EH (cell line): ENCODE measurements around the gene AURKAIP1.
"Not testable (repeated sequence)": the region's sequence is repeated elsewhere in the genome, so short reads cannot be mapped to it uniquely, and the experiment has no call there.

ENCODE experiments used
- DNase-seq: peaks from one replicate; pipeline ENCODE4 v3.0.0-alpha.2; 2015; ENCODE audit warnings: low read depth

The AURKAIP1 gene

DNA sequence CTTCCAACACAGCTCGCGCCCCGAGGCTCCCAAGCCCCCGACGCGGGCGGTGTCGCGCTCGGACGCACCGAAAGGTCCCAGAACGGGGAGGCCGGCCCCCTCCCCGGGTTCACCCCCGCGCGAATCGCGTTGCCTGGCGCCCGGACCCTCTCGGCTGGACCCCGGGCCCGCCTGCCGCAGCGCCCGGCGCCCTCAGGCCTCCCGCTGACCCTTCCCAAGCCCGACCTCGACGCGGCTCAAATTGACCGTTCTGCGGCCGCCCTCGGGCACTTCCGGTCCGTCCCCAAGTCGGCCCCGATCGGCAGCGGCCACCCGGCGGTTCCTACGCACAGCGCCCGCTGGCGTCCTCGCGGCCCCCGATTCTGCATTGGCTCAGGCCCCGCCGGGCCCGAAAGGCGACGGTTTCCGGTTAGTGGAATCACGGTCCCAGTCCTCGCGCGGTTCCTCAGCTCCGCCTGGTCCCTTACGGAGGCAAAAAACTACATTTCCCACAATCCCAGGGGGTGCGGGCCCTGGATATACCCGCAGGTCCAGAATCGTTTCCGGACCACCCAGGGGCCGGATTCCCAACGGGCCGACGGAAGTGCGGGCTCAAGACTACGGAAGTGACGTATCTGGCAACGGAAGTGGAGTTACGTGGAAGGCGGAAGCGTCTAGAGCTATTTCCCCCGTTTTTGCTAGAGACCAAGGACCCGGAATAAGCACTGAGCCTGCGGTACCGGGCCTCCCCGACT, at the start of gene AURKAIP1:
Gene AURKAIP1, minus strand, starts transcription at position 279 of the 734 bp plus-strand sequence. CDS start 451 bp downstream, outside the sequence.
- DNase-seq, result peak; percentile 100

DNA sequence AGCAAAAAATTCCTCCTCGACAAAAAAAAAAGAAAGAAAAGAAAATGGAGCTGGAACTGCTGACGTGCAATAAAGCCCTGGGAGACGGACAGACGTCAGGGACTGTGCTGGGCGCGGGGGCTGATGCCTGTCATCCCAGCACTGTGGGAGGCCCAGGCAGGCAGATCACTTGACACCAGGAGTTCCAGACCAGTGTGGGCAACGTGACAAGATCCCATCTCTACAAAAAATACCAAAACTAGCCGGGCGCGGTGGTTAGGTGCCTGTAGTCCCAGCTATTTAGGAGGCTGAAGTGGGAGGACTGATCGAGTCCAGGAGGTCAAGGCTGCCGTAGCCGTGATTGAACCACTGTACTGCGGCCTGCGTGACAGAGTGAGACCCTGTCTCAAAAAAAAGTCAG, 49.7 kb upstream of the AURKAIP1 start:
- DNase-seq, result no peak

DNA sequence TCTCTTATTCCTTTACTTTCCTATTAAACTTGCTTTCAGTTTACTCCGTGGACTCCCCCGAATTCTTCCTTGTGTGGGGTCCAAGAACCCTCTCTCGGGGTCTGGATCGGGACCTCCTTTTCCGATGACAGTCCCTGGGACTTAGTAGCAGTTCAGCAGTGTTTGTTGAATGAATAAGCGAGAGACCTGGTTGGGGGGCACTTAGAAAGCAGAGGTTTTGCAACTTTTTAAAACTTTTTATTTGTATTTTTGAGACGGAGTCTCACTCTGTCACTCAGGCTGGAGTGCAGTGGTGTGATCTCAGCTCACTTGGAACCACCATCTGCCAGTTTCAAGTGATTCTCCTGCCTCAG, 48.2 kb upstream of the AURKAIP1 start:
- DNase-seq, result no peak

DNA sequence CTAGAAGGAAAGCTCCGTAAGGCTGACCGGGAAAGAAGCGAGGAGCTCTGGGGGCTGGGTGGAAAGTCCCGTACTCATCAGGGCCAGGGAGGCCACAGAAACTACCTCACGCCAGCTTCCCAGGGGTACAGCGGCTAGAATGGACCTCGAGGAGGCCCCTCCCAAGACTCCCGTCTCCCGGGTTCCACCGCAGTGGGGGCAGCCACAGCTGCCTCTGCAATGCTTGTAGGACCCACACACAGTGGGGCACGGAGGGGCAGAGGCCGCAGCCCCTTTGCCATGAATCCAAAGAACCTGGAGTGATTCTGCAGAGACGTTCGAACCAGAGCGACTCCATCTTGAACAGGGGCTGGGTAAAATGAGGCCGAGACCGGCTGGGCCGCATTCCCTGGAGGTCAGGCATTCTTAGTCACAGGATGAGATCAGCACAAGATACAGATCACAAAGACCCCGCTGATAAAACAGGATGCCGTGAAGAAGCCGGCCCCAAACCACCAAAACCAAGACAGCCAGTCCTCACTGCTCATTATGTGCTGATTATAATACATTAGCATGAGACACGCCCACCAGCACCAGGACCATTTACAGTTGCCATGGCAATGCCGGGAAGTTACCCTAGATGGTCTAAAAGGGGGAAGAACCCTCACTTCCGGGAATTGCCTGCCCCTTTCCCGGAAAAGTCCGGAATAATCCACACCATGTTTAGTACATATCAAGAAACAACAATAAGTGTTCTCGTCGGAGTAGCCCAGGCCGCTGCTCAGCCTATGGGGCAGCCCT, 47.6 kb upstream of the AURKAIP1 start:
- DNase-seq, result peak; percentile 70

DNA sequence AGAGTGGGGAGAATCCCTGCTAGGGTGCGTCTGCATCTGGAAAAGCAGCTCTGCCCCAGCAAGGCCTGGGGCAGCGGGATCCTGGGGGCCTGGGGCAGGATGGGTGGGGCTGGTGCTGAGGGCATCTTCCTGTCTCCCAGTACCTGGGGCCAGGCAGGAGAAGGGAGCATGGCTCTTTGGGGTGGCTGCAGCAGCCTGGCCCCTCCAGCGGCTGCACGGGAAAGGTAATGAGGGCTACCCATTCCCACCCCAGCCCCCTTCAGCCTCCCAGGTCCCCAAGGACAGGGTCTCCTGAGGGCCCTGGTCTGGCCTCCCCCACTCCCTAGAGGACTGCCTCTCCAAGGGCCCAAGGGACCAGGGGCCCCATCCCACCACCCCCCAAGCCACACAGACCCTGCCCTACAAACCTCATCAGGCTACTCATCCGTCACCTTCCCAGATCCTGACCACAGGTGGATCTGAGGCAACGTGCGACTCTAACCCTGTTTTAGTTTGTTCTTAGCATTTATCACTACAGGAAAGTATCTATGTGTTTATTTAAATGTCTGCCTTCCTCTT, 47.0 kb upstream of the AURKAIP1 start:
- no peak for DNase-seq

DNA sequence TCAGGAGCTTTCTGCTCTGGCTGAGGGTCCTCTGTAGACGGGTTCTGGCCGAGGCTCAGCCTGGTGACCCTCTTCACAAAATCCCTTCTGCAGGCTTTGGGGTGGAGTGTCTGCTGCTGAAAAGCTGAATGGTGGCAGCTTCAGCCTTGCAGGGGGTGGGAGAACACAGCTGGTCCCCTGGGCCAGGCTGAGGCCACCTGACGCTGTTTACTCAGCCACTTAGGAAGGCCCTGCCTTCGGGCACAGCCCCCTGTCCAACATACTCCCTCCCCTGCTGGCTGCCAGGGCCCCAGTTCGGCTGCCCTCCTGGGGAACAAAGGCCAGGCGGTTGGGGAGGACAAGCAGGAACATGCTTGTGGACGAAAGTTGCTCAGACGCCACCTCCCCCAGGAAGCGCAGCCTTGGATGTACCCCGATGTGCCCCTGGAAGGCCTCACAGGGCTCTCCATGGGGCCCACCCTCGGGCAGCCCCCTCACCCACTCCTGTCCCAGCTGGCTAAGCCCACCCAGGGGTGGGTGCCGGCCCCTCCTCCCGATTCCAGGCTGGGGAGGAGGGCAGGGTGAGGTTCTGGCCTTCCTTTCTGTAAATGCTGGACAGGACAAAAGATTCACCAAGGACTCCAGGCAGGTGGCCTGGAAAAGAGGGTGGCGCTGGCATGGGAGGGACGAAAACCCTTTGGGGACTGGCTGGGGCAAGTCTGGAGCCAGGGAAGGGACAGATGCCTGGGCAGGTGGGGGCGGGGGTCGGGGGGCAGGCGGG, 46.3 kb upstream of the AURKAIP1 start, which contains the start of gene ANKRD65:
Gene ANKRD65, minus strand, starts transcription at position 130 of the 760 bp plus-strand sequence. CDS start 271 bp downstream, outside the sequence.
- DNase-seq, result no peak

DNA sequence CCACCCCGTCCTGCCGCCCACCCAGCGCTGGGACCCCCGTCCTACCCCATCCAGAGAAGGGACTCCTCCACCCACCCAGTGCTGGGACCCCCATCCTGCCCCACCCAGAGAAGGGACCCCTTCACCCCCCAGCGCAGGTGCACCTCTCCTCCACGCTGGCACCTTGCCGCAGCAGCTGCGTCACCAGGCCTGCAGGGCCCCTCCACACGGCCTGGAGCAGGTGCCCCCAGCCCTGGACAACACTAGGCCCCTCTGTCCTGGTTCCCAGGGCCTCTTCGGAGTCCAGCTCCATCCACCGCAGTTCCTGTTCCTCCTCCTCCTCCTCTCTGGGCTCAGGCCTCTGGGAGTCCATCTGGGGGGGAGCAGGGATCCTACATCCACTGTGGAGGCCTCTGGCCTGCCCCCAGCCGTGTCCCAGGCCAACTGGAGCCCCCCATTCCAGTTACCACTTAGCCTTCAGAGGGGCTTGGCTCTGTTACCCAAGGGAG, 45.7 kb upstream of the AURKAIP1 start:
- DNase-seq, result no peak

DNA sequence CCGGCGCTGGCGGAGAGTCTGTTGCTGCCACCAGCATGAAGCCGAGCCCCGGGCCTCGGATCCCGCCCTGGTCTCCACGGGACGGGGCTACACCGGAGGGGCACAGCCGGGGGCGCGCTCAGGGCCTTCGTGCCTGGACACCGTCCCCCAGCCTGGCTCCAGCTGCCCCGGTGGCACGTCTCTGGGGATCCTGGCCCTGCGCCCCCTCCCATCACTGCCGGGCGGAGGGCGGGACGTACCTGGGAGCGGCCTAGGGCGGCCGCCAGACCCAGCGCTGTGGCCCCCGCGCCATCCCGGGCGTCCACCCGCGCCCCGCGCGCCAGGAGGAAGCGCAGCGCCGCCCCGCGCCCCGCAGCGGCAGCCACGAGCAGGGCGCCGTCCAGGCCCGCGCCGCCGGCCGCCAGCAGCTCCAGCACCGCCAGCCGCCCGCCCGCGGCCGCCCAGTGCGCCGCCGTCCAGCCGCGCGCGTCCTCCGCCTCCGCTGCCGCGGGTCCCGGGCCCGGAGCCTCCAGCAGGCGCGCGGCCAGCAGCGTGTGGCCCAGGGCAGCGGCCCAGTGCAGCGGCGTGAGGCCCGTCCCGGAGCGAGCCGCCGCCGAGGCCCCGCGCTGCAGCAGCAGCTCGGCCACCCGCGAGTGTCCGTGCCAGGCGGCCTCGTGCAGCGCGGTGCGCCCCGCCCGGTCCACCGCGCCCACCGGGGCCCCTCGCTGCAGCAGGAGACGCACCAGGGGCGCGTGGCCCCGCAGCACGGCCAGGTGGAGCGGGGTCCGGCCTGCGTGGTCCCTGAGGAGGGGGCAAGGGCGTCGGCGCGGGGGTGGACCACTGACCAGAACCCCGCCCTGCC, 45.0 kb upstream of the AURKAIP1 start:
- peak; percentile 17 for DNase-seq

DNA sequence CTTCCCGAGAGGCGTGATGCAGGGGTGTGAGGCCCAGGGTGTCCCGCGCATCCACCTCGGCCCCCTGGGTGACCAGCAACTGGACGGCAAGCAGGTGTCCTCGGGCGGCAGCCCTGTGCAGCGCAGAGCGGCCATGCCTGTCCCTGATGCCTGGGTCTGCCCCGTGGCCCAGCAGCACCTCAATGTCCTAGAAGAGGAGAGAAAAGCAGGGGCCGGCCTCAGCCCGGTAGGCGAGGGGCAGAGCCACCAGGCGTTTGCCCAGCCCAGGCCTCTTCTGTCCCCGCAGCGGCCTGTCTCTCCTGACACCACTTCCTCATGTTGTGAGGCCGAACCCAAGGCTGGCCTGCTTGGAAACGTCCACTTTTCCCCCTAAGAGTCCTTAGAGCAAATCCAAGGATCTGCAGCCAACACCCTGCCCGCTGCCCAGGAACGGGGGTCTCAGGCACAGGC, 44.4 kb upstream of the AURKAIP1 start:
- no peak for DNase-seq

DNA sequence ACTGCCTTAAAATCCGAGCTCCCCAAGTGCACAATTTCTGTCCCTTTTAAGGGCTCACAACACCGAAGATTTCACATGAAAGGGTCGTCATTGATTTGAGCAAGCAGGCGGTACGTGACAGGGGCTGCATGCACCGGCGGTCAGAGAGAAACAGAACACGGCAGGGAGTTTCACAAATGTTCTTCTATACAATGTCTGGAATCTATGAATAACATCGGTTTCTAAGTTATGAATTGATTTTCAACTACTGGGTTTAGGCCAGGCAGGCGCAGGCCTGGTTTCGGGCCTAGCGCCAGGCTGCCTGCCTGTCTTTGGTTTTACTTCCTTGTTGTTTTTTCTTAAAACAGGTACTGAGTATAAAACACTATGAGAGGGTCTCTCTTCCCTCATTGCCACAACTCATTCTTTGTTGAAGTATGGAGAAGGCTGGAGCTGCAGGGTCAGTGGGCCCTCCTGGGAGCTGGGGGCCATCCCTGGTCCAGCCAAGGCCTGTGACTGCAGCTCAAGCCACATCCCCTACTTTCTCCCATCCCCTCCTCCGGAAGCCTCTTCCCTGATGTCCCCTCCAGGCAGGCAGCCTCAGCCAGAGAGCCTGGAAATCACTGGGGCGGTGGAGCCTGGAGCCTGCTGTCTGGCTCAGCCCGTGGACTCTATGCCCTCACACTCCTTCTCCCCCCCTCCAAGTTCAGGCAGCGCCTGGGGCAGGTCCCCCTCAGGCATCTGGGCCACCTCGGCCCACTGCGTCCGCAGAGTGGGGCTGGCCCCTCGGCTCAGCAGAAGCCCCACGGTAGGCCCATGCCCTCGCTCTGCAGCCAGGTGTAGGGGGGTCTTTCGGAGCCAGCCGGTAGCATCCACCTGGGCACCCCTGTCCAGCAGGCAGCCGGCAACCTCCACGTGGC, 43.7 kb upstream of the AURKAIP1 start:
- no peak for DNase-seq

DNA sequence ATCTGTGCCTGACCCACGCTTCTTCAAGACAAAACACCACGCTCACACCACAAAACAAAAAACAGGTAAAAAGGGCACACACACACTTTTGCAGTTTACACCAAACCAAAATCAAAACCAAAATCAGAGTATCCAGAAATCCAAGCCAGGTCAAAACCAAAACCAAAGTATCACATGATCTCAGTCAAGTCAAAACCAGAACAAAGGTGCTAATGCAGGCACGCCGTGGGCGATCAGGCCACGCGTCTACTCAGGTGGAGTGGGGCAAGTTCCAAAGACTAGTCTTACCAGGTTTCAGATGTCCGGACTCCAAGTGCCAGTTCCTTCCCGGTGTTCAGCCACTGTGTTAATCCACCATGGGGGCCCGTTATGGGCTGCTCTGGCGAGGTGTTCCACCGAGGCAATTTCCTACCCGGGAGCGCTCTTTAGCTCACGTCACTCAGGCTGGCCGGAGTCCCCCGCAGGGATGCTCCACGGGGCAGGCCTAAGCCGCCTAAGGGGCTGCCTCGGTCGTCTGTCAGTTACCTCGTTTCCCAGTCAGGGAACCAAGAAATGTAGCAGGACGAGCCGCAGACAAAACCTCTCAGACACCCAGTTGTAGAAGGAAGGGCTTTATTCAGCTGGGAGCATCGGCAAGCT, 42.9 kb upstream of the AURKAIP1 start:
- not testable (repeated sequence) for DNase-seq

DNA sequence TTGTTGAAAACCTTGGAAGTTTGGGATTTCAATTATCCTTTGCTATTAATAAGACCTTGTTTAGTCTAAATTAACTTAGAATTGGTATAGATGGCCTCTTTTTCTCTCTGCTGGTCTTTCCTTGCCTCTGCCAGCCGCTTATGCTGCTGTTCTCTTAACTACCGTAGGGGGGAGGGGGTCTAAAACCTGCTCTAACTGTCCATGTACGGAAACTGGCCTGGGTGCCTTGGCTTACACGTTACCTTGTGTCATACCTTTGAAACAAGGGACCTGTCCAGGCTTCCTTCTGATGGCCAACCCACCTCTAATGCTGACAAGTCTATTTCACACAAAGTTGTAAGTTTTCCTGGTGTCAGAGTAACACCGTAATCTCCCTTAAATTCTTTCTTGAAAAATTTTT, 42.4 kb upstream of the AURKAIP1 start:
- DNase-seq, result not testable (repeated sequence)

DNA sequence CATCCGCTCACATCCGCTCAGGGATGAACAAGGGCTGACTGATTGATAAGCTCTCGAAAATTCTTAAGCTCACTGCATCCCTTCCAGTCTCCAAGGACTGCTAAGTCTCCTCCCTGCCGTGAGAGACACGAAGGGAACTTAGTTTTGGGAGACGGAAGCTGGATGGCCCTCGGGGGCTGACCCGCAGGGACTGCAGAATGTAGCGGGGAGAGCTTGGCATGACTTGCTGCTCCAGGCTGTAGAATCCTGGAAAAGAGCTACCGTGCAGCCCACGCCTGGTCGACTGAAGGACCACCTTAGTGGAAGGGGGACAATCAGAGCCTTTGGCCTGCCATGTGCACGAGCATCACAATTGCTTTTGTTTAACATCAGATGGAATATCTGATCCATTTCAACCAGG, 40.7 kb upstream of the AURKAIP1 start:
- DNase-seq, result no peak

DNA sequence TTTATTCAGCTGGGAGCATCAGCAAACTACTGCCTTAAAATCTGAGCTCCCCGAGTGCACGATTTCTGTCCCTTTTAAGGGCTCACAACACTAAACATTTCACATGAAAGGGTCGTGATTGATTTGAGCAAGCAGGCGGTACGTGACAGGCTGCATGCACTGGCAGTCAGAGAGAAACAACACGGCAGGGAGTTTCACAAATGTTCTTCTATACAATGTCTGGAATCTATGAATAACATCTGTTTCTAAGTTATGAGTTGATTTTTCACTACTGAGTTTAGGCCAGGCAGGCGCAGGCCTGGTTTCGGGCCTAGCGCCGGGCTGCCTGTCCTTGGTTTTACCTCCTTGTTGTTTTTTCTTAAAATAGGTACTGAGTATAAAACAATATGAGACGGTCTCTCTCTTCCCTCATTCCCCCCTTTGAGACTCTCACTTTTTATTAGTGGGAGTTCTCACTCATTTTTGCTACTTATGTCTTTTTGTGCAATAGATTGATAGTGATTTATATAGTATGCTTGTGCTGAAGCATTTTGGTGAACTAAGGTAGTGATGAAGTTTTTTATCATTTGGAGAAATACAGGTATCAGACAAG, 37.4 kb upstream of the AURKAIP1 start:
- DNase-seq, result not testable (repeated sequence)

DNA sequence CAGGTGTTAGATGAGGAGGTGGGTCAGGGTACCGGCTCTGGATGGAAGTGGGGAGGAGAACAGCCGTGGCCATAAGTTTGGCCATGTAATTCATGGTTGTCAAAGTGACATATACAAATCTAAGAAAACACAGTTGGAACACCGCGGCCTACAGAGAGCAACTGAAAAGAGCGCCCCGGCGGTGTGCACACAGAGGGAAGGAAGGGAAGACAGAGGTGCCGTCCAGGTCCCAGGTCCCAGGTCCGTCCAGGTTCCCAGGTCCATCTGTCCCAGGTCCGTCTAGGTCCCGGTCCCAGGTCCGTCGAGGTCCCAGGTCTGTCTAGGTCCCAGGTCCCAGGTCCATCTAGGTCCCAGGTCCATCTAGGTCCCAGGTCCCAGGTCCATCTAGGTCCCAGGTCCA, 36.6 kb upstream of the AURKAIP1 start:
- DNase-seq, result no peak

DNA sequence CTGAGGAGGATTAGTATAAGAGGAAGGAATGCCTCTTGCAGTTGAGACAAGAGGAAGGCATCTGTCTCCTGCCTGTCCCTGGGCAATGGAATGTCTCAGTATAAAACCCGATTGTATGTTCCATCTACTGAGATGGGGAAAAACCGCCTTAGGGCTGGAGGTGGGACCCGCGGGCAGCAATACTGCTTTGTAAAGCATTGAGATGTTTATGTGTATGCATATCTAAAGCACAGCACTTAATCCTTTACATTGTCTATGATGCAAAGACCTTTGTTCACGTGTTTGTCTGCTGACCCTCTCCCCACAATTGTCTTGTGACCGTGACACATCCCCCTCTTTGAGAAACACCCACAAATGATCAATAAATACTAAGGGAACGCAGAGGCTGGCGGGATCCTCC, 35.2 kb upstream of the AURKAIP1 start:
- DNase-seq, result not testable (repeated sequence)

DNA sequence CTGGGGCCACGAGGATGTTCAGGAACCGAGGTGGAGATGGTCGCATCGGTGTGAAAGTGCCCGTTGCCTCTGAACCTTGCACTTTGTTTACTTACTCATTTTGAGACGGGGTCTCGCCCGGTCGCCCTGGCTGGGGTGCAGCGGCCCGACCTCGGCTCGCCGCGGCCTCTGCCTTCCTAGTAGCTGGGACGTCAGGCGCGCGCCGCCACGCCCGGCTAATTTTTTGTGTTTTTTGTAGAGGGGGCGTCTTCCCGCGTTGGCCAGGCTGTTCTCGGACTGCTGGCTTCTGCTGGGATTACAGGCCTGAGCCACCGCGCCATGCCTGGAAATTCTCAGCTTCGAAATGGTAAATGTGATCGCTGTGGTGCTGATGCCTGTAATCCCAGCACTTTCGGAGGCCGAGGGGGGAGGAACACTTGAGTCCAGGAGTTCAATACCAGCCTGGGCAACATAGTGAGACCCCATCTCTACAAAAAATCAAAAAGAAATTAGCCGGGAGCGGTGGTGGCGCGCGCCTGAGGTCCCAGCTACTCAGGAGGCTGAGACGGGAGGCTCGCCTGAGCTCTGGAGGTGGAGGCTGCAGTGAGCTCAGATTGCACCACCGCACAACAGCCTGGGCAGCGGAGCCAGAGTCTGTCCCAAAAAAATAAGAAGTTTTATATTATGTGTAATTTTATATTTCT, 32.8 kb upstream of the AURKAIP1 start:
- DNase-seq, result peak; percentile 49

DNA sequence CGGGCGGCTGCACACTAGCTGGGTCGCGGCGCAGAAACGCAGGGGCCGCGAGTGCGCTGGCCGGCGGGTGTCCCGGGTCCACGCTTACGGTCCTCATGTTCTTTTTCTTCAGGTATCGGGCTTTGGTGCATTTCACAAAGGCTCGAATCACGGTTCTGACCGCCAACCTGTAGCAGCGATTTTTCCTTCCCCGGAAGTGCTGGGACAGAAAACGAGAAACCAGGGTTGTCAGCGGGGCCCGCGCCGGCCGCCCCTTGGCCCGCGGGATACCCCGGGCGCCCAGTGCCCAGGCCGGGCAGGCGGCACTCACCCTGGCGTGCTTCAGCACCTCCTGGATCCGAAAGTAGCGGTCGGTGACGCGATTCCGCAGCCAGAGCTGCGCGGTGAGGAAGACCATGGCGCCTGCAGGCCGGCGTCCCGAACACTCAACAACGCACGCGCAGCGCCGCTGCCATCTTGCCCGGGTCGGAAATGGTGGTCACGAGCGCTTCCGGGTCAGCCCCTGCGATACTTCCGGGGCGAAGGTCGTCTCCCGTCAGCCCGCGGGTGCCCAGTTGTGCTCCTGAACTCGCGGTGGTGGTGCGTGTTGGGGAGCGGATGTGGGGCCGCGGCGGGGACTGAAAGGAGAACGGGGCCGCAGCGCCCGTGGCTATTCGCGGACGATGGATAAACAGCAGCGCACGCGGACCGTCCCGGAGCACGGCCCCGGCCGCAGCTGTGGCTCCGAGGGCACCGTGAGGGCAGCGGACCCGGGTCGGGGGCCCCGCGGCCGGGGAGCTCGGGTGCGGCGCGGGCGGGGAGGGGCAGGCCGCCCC, 32.0 kb upstream of the AURKAIP1 start, which contains the start of gene MRPL20:
Gene MRPL20, minus strand, starts transcription at position 473 of the 815 bp plus-strand sequence. Its CDS starts 76 bp downstream, at position 397.
- DNase-seq, result peak; percentile 92
